Astrocyte of the spinal cord (primary cell): ENCODE measurements around the gene HEBP1.
A peak's percentile ranks its signal among the peaks of the same experiment; 100 is the strongest.

ENCODE experiments used
- DNase-seq: peaks from one replicate; pipeline ENCODE4 v3.0.0; 2011; ENCODE audit warnings: low read depth, low spot score
- H3K4me3 ChIP-seq: 2 replicates; pipeline ENCODE4 v1.5.1; 2011; ENCODE audit warnings: low read depth, mild to moderate bottlenecking, low read length, moderate library complexity
- in situ Hi-C: cut with HindIII; loops from 2 replicates; pipeline ENCODE4 v1.10.0; 2017; ENCODE audit warnings: low sequenced_read_pairs
- TF ChIP-seq, protein P1 (sequence below): IDR thresholded peaks from 2 replicates; pipeline ENCODE4 v1.5.1; 2012; ENCODE audit warnings: low read depth, mild to moderate bottlenecking, low read length, inconsistent platforms

The HEBP1 gene

DNA sequence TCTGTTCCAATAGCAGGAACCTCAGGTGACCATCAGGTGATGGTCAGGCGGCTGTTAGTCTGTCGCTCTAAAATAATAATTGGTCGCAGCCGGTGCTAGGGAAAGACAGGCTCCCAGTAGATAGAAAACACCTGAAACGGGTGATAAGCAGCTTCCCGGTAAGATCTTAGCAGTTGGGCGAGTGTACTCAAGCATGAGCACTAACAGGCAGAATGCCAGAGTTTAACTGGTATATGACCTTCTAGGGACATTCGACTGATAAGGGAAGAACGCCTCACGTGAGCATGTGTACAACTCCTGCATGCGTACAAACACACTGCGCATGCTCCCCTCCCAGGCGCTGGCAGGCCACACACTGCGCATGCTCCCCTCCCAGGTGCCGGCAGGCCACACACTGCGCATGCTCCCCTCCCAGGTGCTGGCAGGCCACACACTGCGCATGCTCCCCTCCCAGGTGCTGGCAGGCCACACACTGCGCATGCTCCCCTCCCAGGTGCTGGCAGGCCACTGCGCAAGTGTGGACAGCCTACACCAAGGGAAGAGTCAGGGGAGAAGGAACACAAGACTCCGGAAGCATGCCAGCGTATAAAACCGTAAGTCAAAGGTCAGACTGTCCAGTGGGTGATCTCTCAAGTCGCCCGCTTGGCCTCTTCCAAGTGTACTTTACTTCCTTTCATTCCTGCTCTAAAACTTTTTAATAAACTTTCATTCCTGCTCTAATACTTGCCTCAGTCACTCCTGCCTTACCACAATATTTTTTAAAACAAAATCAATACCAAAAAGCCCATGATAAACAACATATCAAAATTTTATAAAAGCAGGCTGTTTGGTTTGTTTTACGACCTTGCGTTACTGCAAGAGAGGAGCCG lies 72.6 kb downstream of the HEBP1 start:
- TF ChIP-seq, protein P1, sequence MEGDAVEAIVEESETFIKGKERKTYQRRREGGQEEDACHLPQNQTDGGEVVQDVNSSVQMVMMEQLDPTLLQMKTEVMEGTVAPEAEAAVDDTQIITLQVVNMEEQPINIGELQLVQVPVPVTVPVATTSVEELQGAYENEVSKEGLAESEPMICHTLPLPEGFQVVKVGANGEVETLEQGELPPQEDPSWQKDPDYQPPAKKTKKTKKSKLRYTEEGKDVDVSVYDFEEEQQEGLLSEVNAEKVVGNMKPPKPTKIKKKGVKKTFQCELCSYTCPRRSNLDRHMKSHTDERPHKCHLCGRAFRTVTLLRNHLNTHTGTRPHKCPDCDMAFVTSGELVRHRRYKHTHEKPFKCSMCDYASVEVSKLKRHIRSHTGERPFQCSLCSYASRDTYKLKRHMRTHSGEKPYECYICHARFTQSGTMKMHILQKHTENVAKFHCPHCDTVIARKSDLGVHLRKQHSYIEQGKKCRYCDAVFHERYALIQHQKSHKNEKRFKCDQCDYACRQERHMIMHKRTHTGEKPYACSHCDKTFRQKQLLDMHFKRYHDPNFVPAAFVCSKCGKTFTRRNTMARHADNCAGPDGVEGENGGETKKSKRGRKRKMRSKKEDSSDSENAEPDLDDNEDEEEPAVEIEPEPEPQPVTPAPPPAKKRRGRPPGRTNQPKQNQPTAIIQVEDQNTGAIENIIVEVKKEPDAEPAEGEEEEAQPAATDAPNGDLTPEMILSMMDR: no peak
- in situ Hi-C loops: no loop called here
- peak; percentile 46 for DNase-seq
- H3K4me3 ChIP-seq: peak overlapping the region; percentile 35

DNA sequence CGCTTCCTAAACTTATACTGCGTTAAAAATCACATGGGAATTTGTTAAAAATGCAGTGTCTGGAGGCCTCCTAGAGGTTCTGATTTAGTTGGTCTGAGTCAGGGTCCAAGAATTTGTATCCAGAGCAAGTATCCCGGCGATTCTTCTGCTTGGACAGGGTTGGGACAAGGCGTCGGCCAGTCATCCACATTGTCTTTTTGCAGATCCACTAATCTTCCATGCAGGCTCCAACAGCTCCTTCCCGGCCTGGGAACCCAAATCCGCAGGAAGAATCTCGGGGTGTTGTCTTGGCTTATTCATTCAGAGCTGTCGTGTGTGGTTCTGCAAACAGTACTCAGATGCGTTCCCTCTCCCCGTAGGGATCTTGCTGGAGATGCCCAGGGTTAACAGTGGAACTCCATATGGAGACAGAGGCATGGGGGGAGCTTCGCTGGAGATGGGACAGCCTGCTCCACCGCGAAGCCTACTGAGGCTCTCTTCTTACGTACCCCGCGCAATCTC lies 73.4 kb downstream of the HEBP1 start:
- no peak for DNase-seq
- H3K4me3 ChIP-seq: no peak overlapping the region
- in situ Hi-C loops: no loop called here
- TF ChIP-seq, protein P1: no peak

DNA sequence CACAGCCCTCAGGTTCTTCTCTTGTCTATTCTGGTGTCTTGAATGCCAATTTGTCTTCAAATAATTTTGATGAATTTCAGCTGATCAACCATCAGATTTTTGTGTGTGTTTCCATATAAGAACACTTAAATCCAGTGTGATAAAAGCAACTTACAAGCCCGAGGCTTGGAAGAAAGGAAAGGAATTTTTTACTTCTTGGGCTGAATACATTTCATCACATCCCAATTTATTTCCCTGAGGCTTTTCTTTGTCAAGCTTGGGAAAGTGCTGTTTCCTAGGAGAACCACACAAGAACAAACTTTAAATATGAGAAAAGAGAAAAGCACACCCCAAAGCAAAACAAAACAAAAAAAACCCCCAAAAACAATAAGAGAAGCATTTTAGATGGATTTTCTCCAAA lies 74.7 kb downstream of the HEBP1 start:
- no peak for DNase-seq
- in situ Hi-C loops: no loop called here
- TF ChIP-seq, protein P1: no peak
- H3K4me3 ChIP-seq: no peak overlapping the region
